Fibroblast of the conjunctiva (primary cell): ENCODE data around the gene ANAPC16.
A peak's percentile ranks its signal among the peaks of the same experiment; 100 is the strongest.
"Not testable (repeated sequence)": the region's sequence is repeated elsewhere in the genome, so short reads cannot be mapped to it uniquely, and the experiment has no call there.

ENCODE experiments used
- DNase-seq: peaks from one replicate; pipeline ENCODE4 v3.0.0-alpha.2; 2010; ENCODE audit warnings: low read depth

ANAPC16 gene

GRCh38 chr10:72215611-72216549 lies at the start of gene ANAPC16, which contains the start of gene ASCC1:
Gene ANAPC16, plus strand, starts transcription at chr10:72216012. Its CDS starts 7,903 bp downstream, at chr10:72223915.
Gene ASCC1, minus strand, starts transcription at chr10:72216276. Its CDS starts 2,978 bp downstream, at chr10:72213298.
- DNase-seq = peak; percentile 83

- DNase-seq = no peak
Measured at GRCh38 chr10:72167118-72167517, 48.7 kb upstream of the ANAPC16 start.

- DNase-seq = no peak
Measured at GRCh38 chr10:72170263-72170662, 45.5 kb upstream of the ANAPC16 start.

- DNase-seq = no peak
Measured at GRCh38 chr10:72170733-72171132, 45.1 kb upstream of the ANAPC16 start.

- peak; percentile 42 for DNase-seq
Measured at GRCh38 chr10:72171175-72171630, 44.6 kb upstream of the ANAPC16 start.

GRCh38 chr10:72173262-72173618 lies 42.6 kb upstream of the ANAPC16 start:
- DNase-seq = no peak

GRCh38 chr10:72173619-72174296 lies 42.1 kb upstream of the ANAPC16 start:
- DNase-seq = no peak

GRCh38 chr10:72174297-72174662 lies 41.5 kb upstream of the ANAPC16 start:
- DNase-seq = no peak

- no peak for DNase-seq
Measured at GRCh38 chr10:72175149-72175548, 40.7 kb upstream of the ANAPC16 start.

GRCh38 chr10:72176701-72177100 lies 39.1 kb upstream of the ANAPC16 start:
- DNase-seq = no peak

GRCh38 chr10:72177454-72177853 lies 38.4 kb upstream of the ANAPC16 start:
- DNase-seq = no peak

GRCh38 chr10:72184156-72184555 lies 31.7 kb upstream of the ANAPC16 start:
- no peak for DNase-seq

GRCh38 chr10:72186258-72186981 lies 29.4 kb upstream of the ANAPC16 start:
- DNase-seq = no peak

GRCh38 chr10:72186982-72187330 lies 28.9 kb upstream of the ANAPC16 start:
- DNase-seq = no peak

- DNase-seq = no peak
Measured at GRCh38 chr10:72194949-72195348, 20.9 kb upstream of the ANAPC16 start.

GRCh38 chr10:72200883-72201282 lies 14.9 kb upstream of the ANAPC16 start:
- no peak for DNase-seq

- DNase-seq = no peak
Measured at GRCh38 chr10:72201293-72201692, 14.5 kb upstream of the ANAPC16 start.

- DNase-seq = no peak
Measured at GRCh38 chr10:72204296-72204695, 11.5 kb upstream of the ANAPC16 start.

- DNase-seq = no peak
Measured at GRCh38 chr10:72204724-72205123, 11.1 kb upstream of the ANAPC16 start.

- no peak for DNase-seq
Measured at GRCh38 chr10:72206511-72207229, 9.1 kb upstream of the ANAPC16 start.

GRCh38 chr10:72208526-72208925 lies 7.3 kb upstream of the ANAPC16 start:
- DNase-seq = not testable (repeated sequence)

- not testable (repeated sequence) for DNase-seq
Measured at GRCh38 chr10:72211381-72211780, 4.4 kb upstream of the ANAPC16 start.
